SH-SY5Y (cell line): ENCODE data around the gene HRNR.

Experiments
- GATA2 ChIP-seq: IDR thresholded peaks from 2 replicates; pipeline ENCODE4 v1.6.1; 2011; ENCODE audit warnings: mild to moderate bottlenecking, low read depth, low read length
- GATA3 ChIP-seq: IDR thresholded peaks from 2 replicates; pipeline ENCODE4 v1.6.1; 2011; ENCODE audit warnings: low read depth, mild to moderate bottlenecking, low read length, moderate library complexity

The HRNR gene

DNA sequence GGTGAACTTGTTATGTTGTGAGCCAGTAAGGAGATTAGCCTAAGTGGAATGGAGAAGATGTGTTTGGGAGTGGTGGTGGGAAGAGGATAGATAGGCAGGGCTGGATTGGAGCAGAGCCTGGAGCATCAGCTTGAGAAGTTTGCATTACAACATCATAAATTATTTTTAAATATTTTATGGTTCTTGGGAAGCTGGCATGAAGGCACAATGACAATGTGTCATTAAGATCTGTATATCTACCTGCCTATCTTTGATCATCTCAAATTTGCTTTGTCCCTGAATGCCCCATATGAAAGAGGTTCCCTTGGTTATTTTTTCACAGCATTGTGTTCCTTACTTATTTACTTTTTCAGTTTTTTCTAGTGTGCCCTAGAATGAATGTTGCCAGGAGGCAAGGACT, 32.3 kb downstream of the HRNR start:
- TF ChIP-seq GATA2 (no peak), GATA3 (no peak)

- TF ChIP-seq GATA3 (no peak), GATA2 (no peak)
Measured at GRCh38 chr1:152191260-152191659, 32.7 kb downstream of the HRNR start.

DNA sequence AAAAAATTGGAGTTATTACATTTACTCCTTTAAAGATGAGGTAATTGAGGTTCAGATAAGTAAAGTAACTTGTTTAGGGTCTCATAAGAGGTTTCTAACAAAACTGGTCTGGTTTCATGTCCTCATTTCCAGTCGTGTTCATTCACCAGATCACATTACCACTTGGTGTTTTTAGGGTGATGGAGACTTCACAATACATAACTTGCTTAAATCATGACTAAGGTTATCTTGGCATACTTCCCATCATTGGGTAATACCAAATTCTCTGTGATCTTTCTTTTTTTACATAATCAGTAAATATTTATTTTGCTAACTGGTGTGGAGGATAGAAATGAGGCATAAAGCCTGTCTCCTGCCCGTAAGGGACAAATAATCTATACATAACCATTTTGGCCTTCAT, 33.4 kb downstream of the HRNR start:
- no peak for TF ChIP-seq GATA3
- no peak for TF ChIP-seq GATA2

DNA sequence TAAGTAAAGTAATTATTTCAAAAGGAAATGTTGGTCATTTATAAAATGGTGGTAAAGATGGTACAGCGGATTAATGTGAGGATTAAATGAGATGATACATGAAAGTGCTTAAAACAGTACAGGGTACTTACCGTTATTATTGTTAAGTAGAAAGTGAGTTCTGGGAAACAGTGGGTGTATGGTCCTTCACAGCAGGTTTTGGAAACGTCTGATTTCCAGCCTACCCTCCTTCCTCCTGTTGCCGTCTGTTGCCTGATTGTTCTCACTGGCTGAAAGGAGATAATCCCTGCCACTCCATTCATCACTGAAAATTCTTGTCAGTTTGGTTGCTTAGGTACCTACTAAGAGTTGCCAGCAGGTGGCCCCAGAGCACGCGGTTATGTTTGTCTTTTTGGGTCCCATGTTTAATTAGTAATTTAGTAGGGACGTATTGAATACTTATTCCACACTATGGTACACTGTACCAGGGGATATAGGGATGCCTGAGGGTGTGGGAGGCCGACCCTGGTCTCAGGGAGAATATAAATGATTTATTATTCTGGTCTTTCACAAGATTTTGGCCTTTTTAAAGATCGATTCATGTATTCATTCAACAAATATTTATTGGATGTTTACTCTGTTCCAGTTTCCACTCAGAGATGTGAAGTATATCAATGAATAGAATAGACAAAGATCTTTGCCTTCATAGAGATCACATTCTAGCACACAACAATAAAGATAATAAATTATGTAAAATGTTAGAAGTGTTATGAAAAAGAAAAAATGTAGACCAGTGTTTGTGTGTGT, 34.1 kb downstream of the HRNR start:
- TF ChIP-seq GATA2 (no peak), GATA3 (no peak)

DNA sequence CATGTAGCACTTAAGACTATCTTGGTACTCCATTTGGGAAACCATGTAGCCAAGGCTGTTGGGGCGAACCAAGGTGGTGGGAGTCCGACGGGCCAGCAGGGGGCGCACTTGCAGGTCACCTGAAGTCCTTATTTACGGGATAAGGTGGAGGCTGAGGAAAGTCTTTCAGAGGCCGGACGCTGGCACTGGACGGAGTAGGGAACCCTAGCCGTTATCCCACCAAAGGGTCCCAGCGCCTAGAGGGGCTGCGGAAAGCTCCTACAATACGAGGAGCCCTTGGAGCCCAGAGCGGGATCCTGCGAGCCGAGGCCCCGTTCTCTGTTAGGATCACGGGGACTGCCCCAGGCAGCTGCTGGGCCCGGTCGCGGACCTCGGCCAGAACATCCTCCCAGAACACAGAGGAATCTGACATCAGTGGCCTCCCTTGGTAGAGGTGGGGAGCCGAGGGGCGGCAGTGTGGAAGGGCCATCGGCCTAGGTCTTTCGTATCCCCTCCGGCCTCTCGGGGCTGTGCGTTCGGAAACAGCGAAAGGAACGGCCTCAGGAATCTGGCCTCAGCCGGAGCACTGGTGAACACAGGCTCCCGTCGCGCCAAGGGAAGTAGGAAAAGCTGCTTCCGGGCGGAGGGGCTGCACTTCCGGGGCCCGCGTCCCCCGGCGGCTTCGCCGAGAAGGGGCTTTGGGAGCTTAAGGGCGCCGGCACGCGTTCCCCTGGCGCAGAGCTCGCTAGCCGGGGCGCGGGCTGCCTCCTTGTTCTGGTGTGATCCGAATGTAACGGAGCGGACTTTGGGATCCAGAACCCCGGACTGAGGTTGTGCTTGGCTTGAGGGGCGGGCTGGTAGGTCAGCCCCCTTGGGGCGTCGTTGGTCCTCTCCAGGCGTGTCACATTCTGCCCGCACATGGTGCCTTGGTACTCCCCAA, 35.1 kb downstream of the HRNR start:
- TF ChIP-seq GATA3 (no peak), GATA2 (no peak)

DNA sequence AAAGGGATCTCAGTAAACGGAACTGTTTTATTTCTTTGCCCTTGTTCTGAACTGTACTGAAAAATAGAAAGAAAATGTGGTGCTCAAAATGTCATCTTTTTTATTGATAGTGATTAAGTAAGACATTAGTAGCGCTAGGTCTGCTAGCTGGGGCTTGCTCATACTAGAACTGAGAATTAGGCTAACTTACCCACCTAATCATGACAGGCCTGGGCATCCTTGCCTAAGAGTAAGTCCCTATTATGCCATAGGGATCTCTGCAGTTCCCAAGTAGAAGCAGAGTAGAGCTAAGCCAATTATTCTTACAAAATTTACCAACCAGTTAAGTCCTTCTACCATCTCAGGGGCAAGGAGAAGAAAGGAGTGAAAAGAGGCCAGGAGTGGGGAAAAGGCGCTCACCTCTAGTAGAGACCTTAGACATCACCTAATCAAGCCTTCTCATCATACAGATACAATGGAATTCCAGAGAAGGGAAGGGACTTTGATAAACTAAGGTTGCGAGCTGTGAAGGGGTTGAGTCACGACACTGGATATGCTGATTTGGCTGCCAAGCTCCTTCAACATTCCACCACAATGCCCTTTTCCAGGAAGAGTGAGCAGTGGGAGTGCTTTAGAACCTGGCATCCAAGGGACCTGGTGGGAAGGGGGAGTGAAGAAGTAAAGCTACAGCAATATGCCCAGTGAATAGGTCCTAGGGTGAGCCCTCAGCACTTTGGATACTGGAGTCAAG, 37.3 kb downstream of the HRNR start:
- no peak for TF ChIP-seq GATA2
- TF ChIP-seq GATA3: no peak

DNA sequence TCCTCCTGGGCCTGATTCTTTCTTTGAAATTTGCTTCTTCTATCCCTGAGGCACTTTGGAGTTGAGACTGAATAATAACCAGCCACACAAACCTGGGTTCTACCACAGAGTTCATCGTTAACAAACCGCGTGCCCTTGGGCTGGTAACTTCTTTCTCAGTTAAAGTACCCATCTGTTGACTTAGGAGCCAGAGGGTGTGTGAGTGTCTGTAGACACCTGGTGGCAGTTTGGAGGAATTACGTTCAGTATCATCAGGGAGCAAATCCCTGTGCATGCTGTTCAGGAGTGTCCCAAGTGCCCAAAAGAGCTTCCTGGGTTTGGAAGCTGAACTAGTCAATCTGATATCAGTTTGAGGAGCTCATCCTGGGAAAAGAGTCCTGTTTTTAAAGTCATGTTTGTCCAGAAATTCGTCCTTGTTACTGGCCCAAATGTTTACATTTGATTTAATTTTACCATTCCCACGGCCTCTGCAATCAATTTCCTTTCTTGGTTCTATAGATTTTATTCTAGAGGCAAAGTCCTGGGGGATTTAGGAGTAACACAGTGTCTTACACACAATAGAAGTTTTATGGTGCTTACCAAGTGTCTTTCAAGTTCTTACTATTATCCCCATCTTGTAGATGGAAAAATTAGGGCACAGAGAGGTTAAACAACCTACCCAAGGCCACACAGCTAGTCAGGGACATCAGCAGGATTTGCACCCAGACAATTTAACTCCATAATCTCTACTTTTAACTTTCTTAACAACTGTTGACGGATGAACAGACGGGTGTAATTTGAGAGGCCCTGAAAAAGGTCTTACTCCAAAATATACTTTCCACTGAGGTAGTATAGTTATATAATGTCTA, 38.2 kb downstream of the HRNR start:
- no peak for TF ChIP-seq GATA2

DNA sequence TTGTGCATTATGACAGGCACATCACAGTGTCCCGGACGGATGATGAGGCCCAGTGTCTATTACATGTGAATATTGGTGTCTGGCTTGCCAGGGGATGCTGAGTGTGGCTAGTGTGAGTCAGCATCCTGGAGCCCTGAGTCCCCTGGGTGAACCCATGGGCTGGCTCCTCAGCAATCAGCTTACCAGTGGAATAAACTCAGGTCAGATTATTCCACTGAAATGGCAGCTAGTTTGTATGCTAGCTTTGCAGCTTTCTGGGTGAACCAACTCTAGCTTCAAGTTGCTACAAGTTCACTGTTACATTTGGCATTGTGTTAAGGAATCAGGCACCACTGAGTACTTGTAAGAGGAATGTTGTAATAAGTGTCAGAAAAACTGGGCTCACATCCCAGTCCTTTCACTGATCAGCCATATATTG, 41.0 kb downstream of the HRNR start:
- TF ChIP-seq GATA2 (no peak), GATA3 (no peak)

- no peak for TF ChIP-seq GATA3
- TF ChIP-seq GATA2: no peak
Measured at GRCh38 chr1:152182431-152182830, 41.6 kb downstream of the HRNR start.

DNA sequence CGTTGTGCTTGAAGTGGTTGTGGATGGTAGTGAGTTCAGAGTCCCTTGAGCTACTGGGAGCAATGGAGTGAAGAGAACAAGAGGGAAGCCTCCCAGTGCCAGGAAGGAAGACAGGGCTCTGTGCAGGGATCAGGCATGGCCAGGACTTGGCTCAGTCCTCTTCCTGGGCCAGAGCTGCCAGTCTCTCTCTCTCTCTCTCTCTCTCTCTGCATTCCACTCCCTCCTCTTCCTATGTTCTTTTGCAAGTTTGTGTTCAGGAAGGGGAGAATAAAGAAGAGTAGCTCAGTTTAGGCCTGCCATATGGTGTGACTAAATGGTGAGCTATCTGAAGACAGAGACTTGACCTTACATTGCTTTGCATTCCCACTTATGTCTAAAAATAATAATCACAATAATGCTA, 44.4 kb downstream of the HRNR start:
- TF ChIP-seq GATA3 (no peak), GATA2 (no peak)

DNA sequence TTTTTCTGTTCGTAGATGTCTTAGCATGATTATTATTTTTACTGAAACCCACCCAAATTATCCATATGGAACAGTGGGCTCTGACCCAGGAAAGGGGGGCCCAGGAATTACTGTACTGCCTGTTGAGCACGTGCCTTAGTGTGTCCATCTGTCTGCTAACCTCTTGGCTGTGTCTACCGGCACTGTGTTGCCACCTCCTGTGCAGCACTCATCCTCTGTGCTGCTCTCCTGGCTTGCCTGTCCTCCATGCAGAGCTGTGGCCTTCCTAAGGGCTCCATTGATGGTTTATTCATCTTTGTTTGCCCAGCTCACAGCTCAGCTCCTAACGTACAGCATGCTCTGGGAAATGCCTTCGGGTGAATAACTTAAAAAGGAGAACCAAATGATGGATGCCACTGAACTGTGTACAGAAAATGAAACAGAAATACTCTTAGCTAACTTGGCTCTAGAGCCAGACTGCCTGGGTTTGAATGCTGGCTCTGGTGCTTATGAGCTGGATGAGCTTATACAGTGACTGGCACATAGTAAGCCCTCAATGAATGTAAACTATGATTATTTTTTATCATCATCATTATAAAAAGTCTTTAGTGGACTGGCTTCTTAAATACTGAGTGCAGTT, 53.6 kb downstream of the HRNR start:
- TF ChIP-seq GATA2 (no peak), GATA3 (no peak)

DNA sequence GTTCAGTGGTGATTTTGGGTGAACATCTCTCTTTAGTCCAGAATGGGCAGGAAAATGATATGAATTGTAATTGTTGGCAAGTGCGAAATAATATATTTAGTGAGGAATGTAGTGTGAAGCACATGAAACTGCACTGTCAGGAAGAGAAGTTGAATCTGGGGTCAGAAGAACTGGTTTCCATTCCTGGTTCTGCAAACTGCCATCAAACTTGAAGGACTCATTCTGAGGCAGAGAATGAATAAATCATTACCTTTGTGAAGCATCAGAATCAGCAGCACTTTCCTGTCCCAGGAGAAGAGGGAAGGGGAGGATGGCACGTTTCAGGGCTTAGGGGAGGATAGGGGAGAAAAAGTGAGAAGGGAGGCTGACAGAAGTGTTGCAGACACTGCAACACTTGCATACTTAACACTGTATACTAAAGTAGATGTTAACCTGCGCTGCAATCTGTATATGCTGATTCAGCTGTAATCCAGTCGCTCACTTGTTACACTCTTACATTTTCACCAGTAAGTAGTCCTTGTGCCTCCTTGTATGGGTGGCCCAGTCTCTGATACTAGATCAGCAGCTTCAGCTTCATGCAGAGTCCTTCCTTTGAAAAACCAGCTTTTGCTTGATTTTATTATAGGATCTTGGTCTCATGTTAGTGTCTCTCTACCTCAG, 54.5 kb downstream of the HRNR start:
- no peak for TF ChIP-seq GATA3
- TF ChIP-seq GATA2: no peak

DNA sequence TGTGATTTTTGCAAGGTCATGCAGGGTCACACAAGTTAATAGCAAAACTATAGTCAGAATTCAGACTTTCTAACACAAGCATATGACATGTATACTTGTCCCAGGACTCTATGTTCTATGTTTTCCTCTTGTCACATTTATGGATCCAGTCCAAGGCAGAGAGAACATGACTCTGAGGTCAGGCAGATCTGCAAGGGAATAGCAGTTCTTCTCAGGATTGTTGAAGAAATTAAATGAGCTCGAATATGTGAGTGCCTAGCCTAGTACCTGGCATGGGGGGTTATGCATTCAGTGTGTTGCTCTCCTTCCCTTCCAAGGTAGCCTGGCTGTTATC, 55.5 kb downstream of the HRNR start:
- TF ChIP-seq GATA3: no peak
- no peak for TF ChIP-seq GATA2
